K562 (cell line): ENCODE data around the gene CLEC19A. TPM values are rescaled to one million over a fixed set of nuclear protein-coding genes. Genes with fewer than 3 reads are reported as not detected.

Experiments used
- ATAC-seq: fragments of 200-7000 bp; cut with Tn5 transposase; 3 replicates; pipeline ENCODE4 v1.9.1; 2020; ENCODE audit warnings: moderate library complexity
- BruUV-seq: library from RNA; stranded (reverse); fragments of 400-500 nt; replicated peaks from 2 replicates; lab custom pipeline; 2021; lab: Mats Ljungman, UMichigan
- CTCF ChIA-PET: fragments of 300-600 bp; formaldehyde crosslinking; extraction: SDS; loops from one replicate; lab custom pipeline; 2021; ENCODE audit warnings: low intra/inter-chr PET ratio; lab: Yijun Ruan, JAX
- POLR2A ChIA-PET: fragments of 300-600, 350-650 bp; sonication (Branson Sonifier 250); formaldehyde crosslinking; extraction: SDS; loops from one replicate; lab custom pipeline; 2021; ENCODE audit warnings: antibody characterized with exemption, inconsistent platforms; lab: Yijun Ruan, JAX
- DNase-seq, 4 experiments: peaks; one replicate each; pipeline versions ENCODE4 v3.0.0 to v3.0.0-alpha.2; 2011 to 2018; ENCODE audit warnings: low spot score in 3 of 4, mixed read lengths in 3 of 4; ENCODE audit errors: extremely low read depth in 1 of 4
- FAIRE-seq: peaks from 2 replicates; lab custom pipeline; 2011; peaks lifted over from hg19 to GRCh38; lab: Jason Lieb, UNC
- H2AFZ ChIP-seq: 2 replicates; pipeline ENCODE4 v1.6.0; 2011; ENCODE audit warnings: low read depth, low read length, control low read depth, inconsistent platforms
- H3K27ac ChIP-seq: fragments of 200-600 bp; 3 replicates; pipeline ENCODE4 v1.8.0; 2011; ENCODE audit warnings: low read depth, mild to moderate bottlenecking, control low read depth, inconsistent platforms, low read length, moderate library complexity, mixed read lengths; ENCODE audit errors: extremely low read depth
- H3K27me3 ChIP-seq, 2 experiments: fragments of 300-600 bp in 1 of 2; 2 replicates in 1 of 2; 3 replicates in 1 of 2; pipeline versions ENCODE4 v1.6.0 to v1.8.0; 2011; ENCODE audit warnings: inconsistent platforms in 2 of 2, low read length in 2 of 2, mild to moderate bottlenecking in 1 of 2, mixed read lengths in 1 of 2, moderate library complexity in 1 of 2; ENCODE audit not compliant: control insufficient read depth in 2 of 2, insufficient read depth in 2 of 2
- H3K36me3 ChIP-seq: fragments of 300-600 bp; 3 replicates; pipeline ENCODE4 v1.8.0; 2011; ENCODE audit warnings: mild to moderate bottlenecking, low read length, inconsistent platforms; ENCODE audit not compliant: control insufficient read depth, insufficient read depth
- H3K4me1 ChIP-seq, 2 experiments: fragments of 200-600 bp in 1 of 2; replicated peaks in 1 of 2; 2 replicates in 1 of 2; 3 replicates in 1 of 2; pipeline versions ENCODE4 v1.5.1 to v1.8.0; 2011; ENCODE audit warnings: inconsistent platforms in 2 of 2, low read length in 2 of 2, mild to moderate bottlenecking in 1 of 2, mixed read lengths in 1 of 2, moderate library complexity in 1 of 2; ENCODE audit not compliant: control insufficient read depth in 2 of 2, insufficient read depth in 2 of 2
- H3K4me2 ChIP-seq: 2 replicates; pipeline ENCODE4 v1.6.1; 2011; ENCODE audit warnings: low read length, control low read depth, inconsistent platforms, mixed read lengths; ENCODE audit not compliant: insufficient read depth
- H3K4me3 ChIP-seq: fragments of 200-600 bp; sonication (generic), shearing (Covaris generic); 2 replicates; pipeline ENCODE4 v1.5.1; 2016; ENCODE audit warnings: control low read depth, inconsistent platforms
- H3K79me2 ChIP-seq: fragments of 200-600 bp; 3 replicates; pipeline ENCODE4 v1.8.0; 2011; ENCODE audit warnings: low read length, inconsistent platforms; ENCODE audit not compliant: control insufficient read depth, insufficient read depth
- H3K9ac ChIP-seq, 2 experiments: 2 replicates each; pipeline versions ENCODE4 v1.6.0 to v1.6.1; 2011; ENCODE audit warnings: low read depth in 2 of 2, low read length in 2 of 2, control low read depth in 1 of 2, inconsistent platforms in 1 of 2, mild to moderate bottlenecking in 1 of 2, mixed read lengths in 1 of 2; ENCODE audit not compliant: insufficient read depth in 1 of 2
- H3K9me1 ChIP-seq: one replicate; pipeline ENCODE4 v1.6.0; 2011; ENCODE audit warnings: inconsistent platforms, mild to moderate bottlenecking, low read length, moderate library complexity; ENCODE audit not compliant: control insufficient read depth, insufficient read depth
- H3K9me3 ChIP-seq: replicated peaks from 2 replicates; pipeline ENCODE4 v1.5.1; 2011; ENCODE audit warnings: low read depth, low read length, inconsistent platforms; ENCODE audit not compliant: control insufficient read depth, insufficient read depth
- H4K20me1 ChIP-seq: replicated peaks from 2 replicates; pipeline ENCODE4 v1.6.1; 2011; ENCODE audit warnings: low read length, inconsistent platforms, mixed read lengths; ENCODE audit not compliant: control insufficient read depth, insufficient read depth
- BACH1 ChIP-seq: fragments of 200-800 bp; sonication (Bioruptor generic); IDR thresholded peaks from 2 replicates; pipeline ENCODE4 v1.6.1; 2016; ENCODE audit warnings: missing genetic modification characterization, missing compliant biosample characterization
- C11orf30 ChIP-seq: fragments of 450-650 bp; IDR thresholded peaks from 2 replicates; pipeline ENCODE4 v1.6.1; 2016; ENCODE audit warnings: low read depth, mild to moderate bottlenecking
- FOSL1 ChIP-seq: fragments of 200-800 bp; sonication (Bioruptor generic); conservative IDR thresholded peaks from 2 replicates; pipeline ENCODE4 v1.6.1; 2016; ENCODE audit warnings: missing genetic modification characterization, missing compliant biosample characterization
- MAFK ChIP-seq: IDR thresholded peaks from 2 replicates; pipeline ENCODE4 v1.6.1; 2011; ENCODE audit warnings: low read length, improper control_type of control experiment
- MCM3 ChIP-seq: fragments of 450-650 bp; IDR thresholded peaks from 2 replicates; pipeline ENCODE4 v1.6.1; 2016
- MXI1 ChIP-seq: IDR thresholded peaks from 2 replicates; pipeline ENCODE4 v1.6.1; 2011; ENCODE audit warnings: low read depth, mild to moderate bottlenecking, improper control_type of control experiment, low read length
- NFE2 ChIP-seq: IDR thresholded peaks from 2 replicates; pipeline ENCODE4 v1.6.1; 2014; ENCODE audit warnings: antibody characterized with exemption, low read depth
- PCBP2 ChIP-seq: fragments of 200-400 bp; formaldehyde crosslinking; IDR thresholded peaks from 2 replicates; pipeline ENCODE4 v1.6.1; 2018; ENCODE audit warnings: low read length, low read depth, mild to moderate bottlenecking, moderate library complexity; ENCODE audit not compliant: poor library complexity, severe bottlenecking
- POLR2A ChIP-seq: fragments of 450-650 bp; conservative IDR thresholded peaks from 2 replicates; pipeline ENCODE4 v1.6.1; 2016
- RBM39 ChIP-seq: fragments of 200-400 bp; formaldehyde crosslinking; optimal IDR thresholded peaks from 2 replicates; pipeline ENCODE3; 2018; ENCODE audit warnings: low read depth, low read length
- RNF2 ChIP-seq: sonication (generic); IDR thresholded peaks from 2 replicates; pipeline ENCODE4 v1.6.1; 2016
- THAP7 ChIP-seq: fragments of 250-450 bp; sonication (Bioruptor Pico); IDR thresholded peaks from 2 replicates; pipeline ENCODE4 v1.5.0; 2021
- ZNF282 ChIP-seq: sonication (generic); formaldehyde crosslinking; IDR thresholded peaks from 2 replicates; pipeline ENCODE4 v1.8.1; 2023; ENCODE audit warnings: missing genetic modification reagents
- ZNF316 ChIP-seq: fragments of 450-650 bp; IDR thresholded peaks from 2 replicates; pipeline ENCODE4 v1.6.1; 2016
- WGBS: fragments of 100-300 bp; shearing (Covaris generic); methylation state at CpG from one replicate; pipeline ENCODE4 v1.1.6; 2016; ENCODE audit warnings: low coverage, mixed read lengths; ENCODE audit not compliant: insufficient coverage; ENCODE audit errors: missing lambda C conversion rate; 5-methylcytosine and 5-hydroxymethylcytosine counted together
- in situ Hi-C: fragments of 300-500 bp; cut with MboI; formaldehyde crosslinking; loops from 4 replicates; pipeline ENCODE4 v1.15.0; 2018; ENCODE audit warnings: inconsistent platforms, mixed read lengths
- intact Hi-C: fragments of 100-400 bp; cut with micrococcal nuclease; formaldehyde crosslinking; loops from 2 replicates; pipeline ENCODE4 v1.14.2; 2022
- polyA plus RNA-seq, 8 experiments: library from polyadenylated mRNA; depleted of rRNA in 4 of 8; stranded (reverse) in 5 of 8; unstranded in 3 of 8; fragments of >200 nt; fragmentation: Nextera tagmentation in 2 of 8; fragmentation: Illumina TruSeq in 1 of 8; extraction: Ambion mirVana in 2 of 8; extraction: Trizol in 1 of 8; gene quantifications; 2 replicates each; pipeline versions ENCODE4 v1.2.1 to v1.2.3, GENCODE V29; 2011 to 2014; ENCODE audit warnings: inconsistent platforms in 1 of 8, missing spikeins in 1 of 8
- total RNA-seq, 7 experiments: library from RNA; depleted of rRNA in 6 of 7; stranded (reverse); fragments of >200 nt in 6 of 7; fragmentation: Illumina TruSeq in 2 of 7; extraction: Trizol in 2 of 7; gene quantifications; 2 replicates each; pipeline versions ENCODE4 v1.2.1 to v1.2.3, GENCODE V29; 2011 to 2021; ENCODE audit warnings: low replicate concordance in 1 of 7

CLEC19A gene
- total and polyA plus RNA-seq, 9 of the 15 experiments (the other 6 are each of a cell fraction or from before 2014, with no cell fraction given): not detected

DNA sequence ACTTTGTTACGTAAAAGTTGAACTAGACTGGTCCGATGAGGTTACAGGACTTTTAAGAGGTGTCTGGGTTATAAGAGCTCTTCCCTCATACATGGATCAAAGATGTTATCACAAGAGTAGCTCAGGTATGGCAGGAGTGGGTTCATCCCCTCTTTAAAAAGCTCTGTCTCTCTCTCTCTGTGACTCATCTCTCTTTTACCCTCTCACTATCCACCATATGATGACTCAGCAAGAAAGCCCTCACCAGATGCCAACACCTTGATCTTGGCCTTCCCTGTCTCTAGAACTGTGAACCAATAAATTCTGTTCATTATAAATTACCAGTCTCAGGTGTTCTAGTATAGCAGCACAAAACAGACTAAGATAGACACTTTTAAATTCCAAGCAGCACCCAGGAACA lies 1.9 kb upstream of the CLEC19A start (continued):
- TF ChIP-seq MXI1: no peak
- TF ChIP-seq MCM3: no peak
- peak; percentile 70; the same call in 1 of the 2 replicates for TF ChIP-seq BACH1 (tag)
- peak; percentile 94 for TF ChIP-seq MAFK
- no peak for TF ChIP-seq RBM39
- TF ChIP-seq C11orf30: peak; percentile 93
- peak; percentile 63 for TF ChIP-seq FOSL1
- TF ChIP-seq ZNF316: peak; percentile 96
- TF ChIP-seq POLR2A: no peak
- peak; percentile 73 for TF ChIP-seq NFE2
- no peak for TF ChIP-seq RNF2
- no peak for TF ChIP-seq THAP7 (CRISPR knock-in tag)
- TF ChIP-seq ZNF282 (CRISPR knock-in tag): no peak

DNA sequence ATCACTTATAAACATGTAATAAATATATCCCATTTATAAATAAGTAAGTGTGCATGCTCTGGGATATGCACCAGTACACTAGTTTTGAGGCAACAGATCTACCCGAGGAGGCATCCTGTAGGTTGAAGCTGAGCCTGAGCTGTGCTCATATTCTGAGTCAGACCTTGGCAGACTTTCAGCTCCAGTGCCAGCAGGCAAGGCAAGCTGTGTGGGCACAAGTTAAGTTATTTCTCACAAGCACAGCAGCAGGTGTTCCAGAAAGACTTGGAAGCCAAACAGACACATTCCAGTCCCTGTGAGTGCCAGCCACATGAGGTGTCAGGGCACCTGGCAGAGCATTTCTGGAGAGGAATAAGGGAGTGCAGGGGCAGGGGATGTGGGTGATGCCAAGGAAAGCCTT lies 1.3 kb upstream of the CLEC19A start:
- Histone ChIP-seq H3K27ac (no peak overlapping the region), H4K20me1 (no peaks in the 10 kb centered on the region), H3K36me3 (no peaks in the 10 kb centered on the region), H3K4me2 (no peak overlapping the region), H3K9ac (no peak overlapping the region), H3K9me3 (no peaks in the 10 kb centered on the region), H3K9me1 (no peaks in the 10 kb centered on the region), H2AFZ (no peak overlapping the region), H3K4me1 (no peaks in the 10 kb centered on the region; a peak in 1 of 5 replicates), H3K79me2 (no peaks in the 10 kb centered on the region), H3K27me3 (no peaks in the 10 kb centered on the region; a peak in 1 of 5 replicates), H3K4me3 (no peak overlapping the region)
- intact Hi-C loops: no loop called here
- 8% methylated on average over 1 of the region's 1 CpG for WGBS
- no peak for FAIRE-seq
- BruUV-seq: no TSS peak
- ChIA-PET POLR2A (no interaction called here), CTCF (no interaction called here)
- in situ Hi-C loops: no loop called here
- TF ChIP-seq PCBP2: no peak
- DNase-seq: no peak
- ATAC-seq: no peak
